HG03460 (cell line): ENCODE measurements around the gene CBX7.

Experiments
- ATAC-seq: cut with Tn5 transposase; IDR thresholded peaks from one replicate; pipeline ENCODE4 v1.9.1; 2021; ENCODE audit not compliant: unreplicated experiment

Gene CBX7

DNA sequence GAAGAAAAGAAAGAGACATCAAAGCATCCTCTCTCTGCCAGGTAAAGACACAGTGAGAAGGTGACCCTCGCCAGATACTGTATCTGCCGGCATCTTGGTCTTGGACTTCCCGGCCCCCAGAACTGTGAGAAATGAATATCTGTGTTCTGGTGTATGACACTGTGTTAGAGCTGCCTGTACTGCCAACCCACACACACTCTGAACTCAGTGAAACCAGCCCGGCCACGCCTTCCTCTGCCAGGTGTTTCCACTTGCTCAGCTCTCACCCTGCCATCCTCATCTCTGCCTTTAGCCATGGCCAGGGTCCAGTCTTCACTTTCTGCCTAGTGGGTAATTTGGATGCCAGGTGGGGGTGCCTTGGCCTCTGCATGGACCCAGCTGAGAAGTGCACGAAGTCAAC is 24.0 kb downstream of the CBX7 start:
- no peak for ATAC-seq

DNA sequence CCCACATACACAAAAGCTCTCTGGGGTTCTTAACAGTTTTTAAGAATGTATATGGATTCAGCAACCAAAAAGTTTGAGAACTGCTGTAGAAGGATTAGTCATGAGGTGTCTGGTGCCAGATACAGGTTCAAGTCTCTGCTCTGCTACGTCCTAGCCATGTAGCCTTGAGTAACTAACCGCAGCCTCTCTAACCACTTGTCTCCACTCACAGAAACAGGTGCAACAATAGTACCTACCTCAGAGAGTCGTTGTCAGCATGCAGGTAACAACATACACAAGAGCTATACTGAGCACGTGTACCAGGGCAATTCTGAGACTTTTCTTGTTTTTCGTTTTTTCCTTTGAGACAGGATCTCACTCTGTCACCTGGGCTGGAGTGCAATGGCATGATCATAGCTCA is 26.9 kb downstream of the CBX7 start:
- ATAC-seq, result no peak

DNA sequence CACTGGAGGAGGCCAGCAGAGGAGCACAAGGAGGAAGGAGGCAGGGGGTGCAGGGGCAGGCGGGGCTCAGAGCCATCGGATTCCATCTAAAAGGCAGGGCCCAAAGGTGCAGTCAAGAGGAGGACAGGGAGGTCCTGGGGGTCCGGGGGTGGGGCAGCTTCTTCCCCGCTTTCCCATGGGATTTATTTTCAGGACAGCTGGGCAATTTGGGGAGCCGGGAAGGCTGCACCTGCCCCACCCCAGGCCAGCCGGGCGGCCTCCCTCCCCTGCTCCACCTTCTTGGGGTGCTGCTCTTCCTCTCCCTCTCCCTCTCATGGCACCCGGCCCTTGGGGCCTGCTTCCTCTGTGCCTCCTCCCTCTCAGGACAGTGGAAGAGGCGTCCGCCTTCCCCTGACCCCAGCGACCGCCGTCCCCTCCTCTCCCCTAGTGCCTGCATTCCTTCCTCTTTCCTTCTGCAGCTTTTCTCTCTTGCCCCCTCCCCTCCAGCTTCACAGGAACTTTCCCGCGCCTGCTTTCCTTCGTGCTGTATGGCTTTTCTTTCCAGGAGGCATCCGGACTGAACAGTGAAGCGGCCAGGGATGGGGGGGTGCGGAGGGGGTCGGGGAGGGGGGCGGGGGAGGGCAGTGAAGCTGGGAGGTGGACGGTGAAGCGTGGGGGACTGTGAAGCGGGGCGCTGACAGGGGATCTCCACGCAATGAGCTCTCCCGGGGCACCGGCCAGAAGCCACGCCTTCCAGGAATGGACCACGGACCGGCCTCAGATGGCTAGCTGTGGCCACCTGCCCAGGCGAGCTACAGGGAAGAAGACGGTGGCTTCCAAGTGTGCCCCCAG is 28.5 kb downstream of the CBX7 start:
- ATAC-seq, result no peak

DNA sequence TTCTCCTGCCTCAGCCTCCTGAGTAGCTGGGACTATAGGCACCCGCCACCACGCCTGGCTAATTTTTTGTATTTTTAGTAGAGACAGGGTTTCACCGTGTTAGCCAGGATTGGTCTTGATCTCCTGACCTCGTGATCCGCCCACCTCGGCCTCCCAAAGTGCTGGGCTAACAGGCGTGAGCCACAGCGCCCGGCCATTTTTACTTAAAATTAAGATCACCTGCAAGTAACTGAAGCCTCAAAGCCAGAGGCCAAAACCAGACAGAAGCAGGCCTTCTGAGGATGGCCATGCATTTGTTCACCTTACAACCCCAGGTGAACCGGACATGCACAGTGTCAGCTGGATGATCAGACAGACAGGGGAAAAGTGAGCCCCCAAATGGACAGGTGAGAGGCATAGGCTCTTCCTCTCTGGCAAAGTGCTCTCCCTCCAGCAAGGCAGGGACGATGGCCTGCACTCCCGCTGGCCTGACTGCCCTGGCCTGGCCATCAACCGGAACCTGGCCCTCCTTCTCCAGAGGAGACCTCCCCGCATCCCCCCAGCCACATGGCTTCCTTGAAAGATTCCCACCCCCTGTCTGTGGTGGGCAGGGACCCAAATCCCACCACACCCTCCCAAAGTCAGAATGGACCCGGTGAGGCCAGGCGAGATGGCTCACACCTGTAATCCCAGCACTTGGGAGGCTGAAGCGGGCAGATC is 29.6 kb downstream of the CBX7 start:
- no peak for ATAC-seq

DNA sequence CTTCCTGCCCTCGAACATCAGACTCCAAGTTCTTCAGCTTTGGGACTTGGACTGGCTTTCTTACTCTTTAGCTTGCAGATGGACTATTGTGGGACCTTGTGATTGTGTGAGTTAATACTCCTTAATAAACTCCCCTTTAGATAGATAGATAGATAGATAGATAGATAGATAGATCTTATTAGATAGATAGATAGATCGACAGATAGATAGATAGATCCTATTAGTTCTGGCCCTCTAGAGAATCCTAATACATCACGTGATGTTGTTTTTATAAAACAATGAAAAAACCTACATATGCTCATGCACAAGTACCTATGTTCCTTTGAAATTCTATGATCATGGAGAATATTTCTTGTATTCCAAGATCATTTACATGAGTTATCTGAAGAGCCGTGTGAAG is 31.5 kb downstream of the CBX7 start:
- ATAC-seq, result no peak

DNA sequence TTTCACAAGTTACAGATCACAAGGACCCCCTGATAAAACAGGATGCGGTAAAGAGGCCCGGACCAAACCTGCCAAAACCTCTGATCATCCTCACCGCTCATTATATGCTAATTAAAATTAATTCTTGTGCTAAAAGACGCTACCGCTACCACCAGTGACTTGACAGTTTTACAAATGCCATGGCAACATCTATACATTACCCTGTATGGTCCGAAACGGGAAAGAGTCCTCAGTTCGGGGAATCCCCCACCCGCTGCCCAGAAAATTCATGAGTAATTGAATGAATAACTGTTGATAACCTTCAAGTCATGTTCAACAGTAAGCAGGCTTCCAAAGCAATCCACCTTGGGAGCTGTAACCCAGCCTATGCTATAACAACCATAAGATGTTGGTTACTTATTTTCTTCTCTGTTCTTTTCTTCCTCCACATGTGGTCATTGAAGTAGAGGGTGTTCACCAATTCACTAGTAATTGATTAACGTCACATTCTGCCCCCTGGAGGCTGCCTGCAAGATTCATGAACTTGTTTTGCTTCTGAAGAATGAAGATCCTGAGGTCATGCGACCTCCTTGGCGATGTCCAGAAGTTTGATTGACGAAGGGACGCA is 34.8 kb downstream of the CBX7 start:
- no peak for ATAC-seq

DNA sequence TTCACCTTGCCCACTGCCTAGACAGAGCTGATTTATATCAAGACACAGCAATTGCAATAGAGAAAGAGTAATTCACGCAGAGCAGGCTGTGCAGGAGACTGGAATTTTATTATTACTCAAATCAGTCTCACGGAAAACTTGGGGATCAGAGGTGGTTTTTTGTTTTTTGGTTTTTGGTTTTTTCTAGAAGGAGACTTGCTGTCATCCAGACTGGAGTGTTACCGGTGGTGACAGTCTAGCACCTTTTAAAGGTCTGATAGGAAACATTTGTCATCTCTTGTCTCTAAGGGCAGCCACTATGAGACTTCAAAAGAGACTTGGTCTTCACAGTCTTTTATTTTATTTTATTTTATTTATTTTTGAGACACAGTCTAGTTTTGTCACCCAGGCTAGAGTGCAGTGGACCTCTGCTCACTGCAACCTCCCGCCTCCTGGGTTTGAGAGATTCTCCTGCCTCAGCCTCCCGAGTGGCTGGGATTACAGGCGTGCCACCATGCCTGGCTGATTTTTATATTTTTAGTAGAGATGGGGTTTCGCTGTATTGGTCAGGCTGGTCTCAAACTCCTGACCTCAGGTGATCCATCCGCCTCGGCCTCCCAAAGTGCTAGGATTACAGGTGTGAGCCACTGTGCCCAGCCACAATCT is 36.4 kb downstream of the CBX7 start:
- ATAC-seq, result no peak

DNA sequence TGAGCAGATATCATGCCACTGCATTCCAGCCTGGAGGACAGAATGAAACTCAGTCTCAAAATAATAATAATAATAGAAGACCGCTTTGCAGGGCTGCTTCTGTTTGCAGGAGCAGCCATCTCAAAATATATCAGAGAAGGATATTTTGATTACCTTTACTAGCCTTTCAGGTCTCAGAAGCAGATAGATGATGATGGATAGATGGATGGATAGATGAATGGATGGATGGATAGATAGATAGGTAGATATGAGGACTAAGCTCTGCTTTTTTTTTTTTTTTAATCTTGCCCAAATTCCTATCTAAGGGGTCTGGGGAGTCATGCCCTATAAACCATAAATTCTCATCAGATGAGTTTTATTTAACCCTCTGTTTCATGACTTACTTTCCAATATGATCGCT is 36.9 kb downstream of the CBX7 start:
- no peak for ATAC-seq

DNA sequence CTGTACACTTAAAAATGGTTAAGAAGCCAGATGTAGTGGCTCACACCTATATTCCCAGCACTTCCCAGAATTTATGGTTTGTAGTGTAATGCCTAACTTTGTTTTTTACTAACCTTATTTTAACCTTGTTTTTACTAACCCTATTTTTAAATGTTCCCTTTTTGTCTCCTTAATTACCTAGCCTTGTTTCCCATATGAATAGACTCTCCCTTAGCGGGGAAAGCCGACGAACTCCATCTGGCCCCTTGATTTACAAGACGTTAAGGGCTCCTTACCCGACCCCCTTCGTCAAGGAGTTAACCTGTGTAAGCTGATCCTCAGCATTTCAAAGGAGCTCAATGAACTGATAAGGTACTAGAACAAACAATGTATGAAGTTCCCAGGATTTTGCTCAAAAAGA is 38.4 kb downstream of the CBX7 start:
- no peak for ATAC-seq

DNA sequence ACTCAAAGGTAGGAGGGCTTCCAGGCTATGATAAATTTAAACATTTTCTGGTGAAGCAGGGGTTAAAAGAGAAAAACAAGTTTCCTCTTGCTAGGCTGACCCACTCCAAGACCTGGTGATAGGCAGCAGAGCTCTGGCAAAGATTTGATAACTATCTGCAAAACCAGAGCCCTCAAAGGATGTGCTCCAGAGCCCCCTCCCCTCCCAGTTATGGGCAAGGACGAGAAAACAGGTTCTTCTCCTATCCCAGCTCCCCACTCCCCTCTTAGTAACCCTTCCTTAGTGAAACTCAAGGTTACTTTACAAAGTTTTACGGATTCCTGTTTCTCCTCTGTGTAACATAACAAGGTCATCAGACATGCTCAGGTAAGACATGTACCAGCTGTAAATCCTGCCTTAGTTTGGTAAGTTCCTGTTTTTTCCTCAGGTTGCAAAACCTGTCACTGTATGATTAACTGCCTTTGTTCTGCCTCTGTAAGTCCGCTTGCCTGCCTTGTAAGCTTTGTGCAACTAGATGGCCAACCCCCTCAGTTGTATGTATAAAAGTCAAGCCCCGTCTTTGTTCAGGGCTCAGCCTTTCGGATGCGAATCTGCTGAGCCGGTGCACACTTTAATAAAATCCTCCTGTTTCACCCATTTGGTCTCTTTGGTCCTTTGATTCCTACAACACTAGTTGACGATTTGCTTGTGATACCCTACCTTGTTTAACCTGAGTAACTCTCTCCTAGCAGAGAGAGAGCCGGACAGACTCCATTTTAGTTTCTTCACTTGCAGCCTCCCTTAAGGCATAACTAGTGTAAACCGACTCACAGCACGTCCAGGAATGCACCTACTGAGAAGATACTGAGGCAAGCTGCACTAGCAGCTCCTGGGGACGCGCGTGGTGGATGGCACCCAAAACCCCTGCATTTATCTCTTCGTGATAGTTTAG is 41.6 kb downstream of the CBX7 start:
- no peak for ATAC-seq

DNA sequence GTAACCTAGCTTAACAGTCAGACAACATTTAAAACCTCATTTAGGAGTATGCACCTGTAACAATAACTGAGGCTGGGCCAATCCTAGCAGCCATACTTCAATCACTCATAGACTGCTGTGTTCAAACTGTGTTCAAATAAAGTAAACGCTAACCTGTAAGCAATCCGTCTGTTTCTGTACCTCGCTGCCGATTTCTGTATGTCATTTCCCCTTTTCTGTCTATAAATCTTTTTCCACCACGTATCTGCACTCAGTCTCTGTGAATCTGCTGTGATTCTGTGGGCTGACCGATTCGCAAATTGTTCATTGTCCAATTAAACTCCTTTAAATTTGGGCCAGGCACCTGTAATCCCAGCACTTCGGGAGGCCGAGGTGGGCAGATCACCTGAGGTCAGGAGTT is 43.1 kb downstream of the CBX7 start:
- ATAC-seq, result no peak

DNA sequence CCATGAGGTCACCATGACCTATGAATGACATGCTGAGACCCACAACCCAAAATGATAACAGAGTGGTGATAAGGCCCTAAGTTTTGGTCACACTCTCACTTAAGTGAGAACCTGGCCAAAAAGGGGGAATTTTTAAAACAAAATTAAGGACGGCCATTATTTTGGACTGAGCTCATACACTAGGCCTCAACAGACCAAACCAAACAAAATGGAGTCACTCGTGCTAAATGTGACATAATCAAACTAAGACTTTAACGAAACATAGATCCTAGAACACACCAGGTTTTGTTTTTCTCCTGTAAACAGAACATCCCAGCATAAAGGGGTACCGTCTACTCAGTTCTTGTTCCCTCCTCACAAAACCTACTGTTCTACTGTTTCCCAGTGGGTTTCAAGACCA is 44.0 kb downstream of the CBX7 start:
- ATAC-seq, result no peak

DNA sequence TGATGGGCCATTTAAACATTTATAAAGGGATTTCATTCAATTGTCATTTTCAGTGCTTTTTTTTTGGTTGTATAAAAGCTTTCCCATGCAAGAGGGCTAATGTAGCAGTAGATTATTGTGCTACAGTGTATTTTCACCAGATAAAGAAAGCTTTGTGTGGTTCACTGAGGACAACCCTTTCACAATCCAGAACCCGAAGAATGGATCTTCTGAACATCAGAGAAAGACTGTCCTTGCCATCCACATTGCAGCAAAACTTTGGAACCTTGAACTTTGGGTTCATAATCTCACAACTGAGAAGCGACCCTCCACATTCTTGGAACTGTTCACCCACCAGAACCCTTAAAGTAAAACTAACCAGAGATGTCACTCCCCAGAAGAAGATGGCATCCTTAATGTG is 46.2 kb downstream of the CBX7 start:
- no peak for ATAC-seq

DNA sequence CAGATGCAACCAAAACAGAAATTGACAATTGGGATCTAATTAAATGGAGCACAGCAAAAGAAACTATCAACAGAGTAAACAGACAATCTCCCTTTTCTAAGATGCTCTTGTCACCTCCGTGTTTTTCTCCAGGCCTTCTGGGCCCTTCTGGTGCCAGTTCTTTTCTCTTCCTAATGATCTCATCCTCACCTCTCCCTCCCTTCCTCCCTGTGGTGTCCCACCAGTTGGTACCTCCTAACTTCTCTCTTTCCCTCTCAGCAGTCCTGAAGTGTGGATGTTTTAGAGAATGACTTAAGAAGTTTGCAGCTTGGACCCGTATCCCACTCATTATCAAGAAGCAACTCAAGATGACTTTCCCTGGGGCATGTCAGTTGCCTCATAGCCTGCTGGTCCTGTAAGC is 49.0 kb downstream of the CBX7 start:
- no peak for ATAC-seq

DNA sequence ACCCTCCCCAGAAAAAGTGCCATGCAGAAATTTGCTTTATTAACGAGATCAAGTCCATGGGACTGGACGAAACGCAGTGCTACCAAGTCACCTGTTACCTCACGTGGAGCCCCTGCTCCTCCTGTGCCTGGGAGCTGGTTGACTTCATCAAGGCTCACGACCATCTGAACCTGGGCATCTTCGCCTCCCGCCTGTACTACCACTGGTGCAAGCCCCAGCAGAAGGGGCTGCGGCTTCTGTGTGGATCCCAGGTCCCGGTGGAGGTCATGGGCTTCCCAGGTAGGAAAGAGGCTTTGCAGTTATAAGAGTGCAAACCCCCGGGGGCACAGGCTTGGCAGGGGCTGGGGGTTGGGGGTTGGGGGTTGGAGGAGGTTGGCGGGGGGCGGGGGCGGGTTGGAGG is 51.3 kb downstream of the CBX7 start:
- no peak for ATAC-seq

DNA sequence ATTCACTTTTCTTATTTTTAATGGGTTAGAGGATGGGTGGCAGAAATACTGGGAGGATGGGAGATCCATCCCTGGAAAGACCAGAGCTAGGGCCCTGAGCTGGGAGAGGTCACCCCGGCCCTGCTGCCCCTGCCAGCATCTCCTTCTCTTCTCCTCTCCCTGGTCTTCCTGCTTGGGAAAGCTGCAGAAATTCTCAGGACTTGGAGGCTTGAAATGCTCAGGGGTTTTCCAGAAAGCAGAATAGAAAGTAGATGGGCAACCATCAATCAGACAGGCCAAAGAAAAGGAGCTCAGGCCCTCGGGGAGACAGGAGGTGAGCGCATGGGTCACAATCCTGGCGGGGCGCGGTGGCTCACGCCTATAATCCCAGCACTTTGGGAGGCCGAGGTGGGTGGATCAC is 53.9 kb downstream of the CBX7 start:
- no peak for ATAC-seq

DNA sequence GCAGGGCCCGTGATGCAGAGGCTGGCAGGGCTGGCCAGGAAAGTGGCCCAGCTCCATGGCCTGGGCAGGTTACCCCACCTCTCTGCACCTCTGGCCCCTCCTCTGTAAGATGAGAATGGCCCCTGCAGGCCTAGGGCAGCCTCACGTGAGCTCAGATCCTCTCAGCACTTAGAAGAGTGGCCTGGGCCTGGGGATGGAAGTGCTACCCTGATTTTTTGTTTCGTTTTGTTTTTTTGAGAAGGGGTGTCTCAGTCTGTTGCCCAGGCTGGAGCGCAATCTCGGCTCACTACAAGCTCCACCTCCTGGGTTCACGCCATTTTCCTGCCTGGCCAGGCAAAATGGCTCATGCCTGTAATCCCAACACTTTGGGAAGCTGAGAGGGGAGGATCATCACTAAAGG is 54.5 kb downstream of the CBX7 start:
- no peak for ATAC-seq

DNA sequence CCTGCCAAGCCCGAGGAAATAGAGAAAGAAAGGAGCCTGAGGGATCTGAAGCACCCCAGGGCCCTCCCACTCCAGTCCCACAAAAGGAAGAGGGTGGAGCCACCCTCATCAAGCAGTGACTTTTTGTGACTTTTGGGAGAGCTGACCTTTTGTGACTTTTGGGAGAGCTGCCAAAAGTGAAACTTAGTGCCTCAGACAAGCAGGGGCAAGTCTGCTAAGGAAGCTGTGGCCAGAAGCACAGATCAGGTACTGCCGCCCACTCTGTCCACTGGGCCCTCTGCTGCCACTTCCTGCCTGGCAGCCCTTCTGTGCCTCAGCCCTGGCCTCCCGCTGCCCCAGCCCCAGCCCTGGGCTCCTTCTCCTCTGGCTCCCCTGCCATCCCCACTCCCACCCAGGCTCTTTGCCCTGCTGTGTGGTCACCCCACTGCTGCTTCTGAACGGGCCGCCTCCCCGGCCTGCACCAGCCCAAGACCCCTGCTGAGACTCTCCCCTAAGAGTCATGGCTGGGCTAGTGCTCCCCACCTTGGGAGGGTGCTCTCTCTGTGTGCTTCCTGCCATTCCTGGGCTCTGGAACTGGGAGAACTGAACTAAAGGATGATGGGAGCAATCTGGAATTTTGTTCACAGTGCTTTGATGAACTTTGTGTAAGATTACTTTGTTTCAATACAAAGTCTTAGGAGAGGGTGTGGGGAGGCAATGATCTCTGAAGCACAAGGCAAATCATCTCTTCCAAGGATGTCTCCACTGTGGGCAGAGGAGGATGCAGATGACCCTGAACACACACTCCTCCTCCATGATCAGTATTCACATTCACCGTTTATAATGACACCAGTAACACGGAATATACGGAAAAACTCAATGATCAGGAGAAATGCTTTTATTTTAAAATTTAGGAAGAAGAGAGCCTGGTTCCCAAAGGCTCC is 55.1 kb downstream of the CBX7 start, which contains the start of gene APOBEC3H:
Gene APOBEC3H, plus strand, starts transcription at position 147 of the 923 bp plus-strand sequence. CDS start 3,035 bp downstream, outside the sequence.
- ATAC-seq, result no peak

DNA sequence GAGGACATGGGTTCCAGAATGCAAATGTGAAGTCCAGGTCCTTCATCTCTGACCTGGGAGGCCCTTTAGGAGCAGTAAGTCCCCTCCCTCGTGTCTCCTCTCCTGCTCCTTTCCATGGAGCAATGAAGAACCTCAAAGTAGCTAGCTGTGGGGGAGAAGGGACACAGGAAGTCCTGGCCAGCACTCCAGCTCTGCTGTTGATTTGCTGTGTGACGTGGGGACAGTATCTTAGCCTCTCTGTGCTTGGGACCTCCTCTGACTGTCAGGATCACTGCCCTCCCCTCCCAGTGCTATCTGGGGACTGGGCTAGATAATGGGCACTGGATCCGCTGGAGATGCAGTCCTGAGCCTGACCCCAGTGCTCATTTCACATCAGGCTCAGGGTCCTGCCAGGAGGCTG is 56.5 kb downstream of the CBX7 start:
- no peak for ATAC-seq
